Measurements from ENCODE around the gene AVPR2.

Gene AVPR2

DNA sequence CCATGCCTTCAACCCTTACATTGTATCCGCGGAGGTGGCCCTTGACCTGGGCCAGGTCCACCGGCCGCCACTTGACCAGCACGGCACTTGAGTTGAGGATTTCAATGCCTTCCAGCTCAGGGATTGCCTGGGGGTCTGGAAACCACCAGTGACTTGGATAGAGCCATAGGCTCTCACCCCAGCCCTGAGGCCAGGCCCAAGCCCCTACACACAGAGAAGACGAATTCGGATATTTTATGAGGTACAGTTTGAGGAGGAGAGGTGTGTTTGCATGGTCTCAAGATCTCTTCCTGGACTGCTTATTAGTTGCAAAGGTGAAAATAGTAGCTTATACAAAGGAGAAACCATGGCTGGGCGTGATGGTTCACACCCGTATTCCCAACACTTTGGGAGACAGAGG, 38.8 kb upstream of the AVPR2 start:
- H3K4me3 ChIP-seq (ENCODE audit: low read depth, low read length), result no peak overlapping the region
- no peak for DNase-seq (ENCODE audit: low read depth)
- no peak for TF ChIP-seq POLR2A (IDR thresholded peaks at IDR 0.05; ENCODE audit: extremely low read depth, insufficient read length)
- TF ChIP-seq, protein P1, sequence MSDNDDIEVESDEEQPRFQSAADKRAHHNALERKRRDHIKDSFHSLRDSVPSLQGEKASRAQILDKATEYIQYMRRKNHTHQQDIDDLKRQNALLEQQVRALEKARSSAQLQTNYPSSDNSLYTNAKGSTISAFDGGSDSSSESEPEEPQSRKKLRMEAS (IDR thresholded peaks at IDR 0.05; ENCODE audit: low read depth, low read length), result no peak
- no peak for TF ChIP-seq MYC (IDR thresholded peaks at IDR 0.05; ENCODE audit: low read depth, low read length)
- TF ChIP-seq, protein P2, sequence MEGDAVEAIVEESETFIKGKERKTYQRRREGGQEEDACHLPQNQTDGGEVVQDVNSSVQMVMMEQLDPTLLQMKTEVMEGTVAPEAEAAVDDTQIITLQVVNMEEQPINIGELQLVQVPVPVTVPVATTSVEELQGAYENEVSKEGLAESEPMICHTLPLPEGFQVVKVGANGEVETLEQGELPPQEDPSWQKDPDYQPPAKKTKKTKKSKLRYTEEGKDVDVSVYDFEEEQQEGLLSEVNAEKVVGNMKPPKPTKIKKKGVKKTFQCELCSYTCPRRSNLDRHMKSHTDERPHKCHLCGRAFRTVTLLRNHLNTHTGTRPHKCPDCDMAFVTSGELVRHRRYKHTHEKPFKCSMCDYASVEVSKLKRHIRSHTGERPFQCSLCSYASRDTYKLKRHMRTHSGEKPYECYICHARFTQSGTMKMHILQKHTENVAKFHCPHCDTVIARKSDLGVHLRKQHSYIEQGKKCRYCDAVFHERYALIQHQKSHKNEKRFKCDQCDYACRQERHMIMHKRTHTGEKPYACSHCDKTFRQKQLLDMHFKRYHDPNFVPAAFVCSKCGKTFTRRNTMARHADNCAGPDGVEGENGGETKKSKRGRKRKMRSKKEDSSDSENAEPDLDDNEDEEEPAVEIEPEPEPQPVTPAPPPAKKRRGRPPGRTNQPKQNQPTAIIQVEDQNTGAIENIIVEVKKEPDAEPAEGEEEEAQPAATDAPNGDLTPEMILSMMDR (IDR thresholded peaks at IDR 0.05; ENCODE audit: low read depth, low read length), result no peak

DNA sequence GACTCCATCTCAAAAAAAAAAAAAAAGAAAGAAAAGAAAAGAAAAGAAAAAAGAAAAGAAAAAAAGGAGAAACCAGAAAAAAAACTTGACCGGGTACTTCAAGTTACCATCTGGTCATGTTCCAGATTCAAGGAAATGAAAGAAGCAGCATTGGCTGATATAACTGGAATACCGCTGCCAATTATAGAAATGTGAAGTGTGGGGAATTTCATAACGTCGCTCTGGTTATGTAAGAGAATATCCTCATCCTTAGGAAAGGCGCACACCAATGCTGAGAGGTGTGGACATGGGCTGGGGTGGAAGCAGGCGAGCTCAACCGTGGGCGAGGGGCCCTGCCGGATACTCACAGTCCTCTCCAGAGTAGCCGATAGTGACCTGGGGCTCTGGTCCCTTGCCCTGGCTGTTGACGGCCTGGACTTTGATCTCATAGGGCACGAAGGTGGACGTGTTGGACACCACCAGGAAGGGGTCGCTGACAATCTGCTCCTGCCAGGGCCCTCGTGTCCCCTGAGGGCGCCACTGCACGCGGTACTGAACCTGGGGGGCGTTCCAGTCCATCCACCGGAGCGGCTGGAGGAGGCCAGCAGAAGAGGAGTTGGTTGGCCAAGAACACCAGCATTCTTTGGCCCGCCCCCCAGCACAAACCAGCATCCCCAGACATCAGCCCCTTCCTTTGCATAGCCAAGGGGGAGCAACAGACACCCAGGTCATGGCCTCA, 38.0 kb upstream of the AVPR2 start:
- TF ChIP-seq POLR2A (IDR thresholded peaks at IDR 0.05; ENCODE audit: extremely low read depth, insufficient read length) (no peak), MYC (IDR thresholded peaks at IDR 0.05; ENCODE audit: low read depth, low read length) (no peak)
- DNase-seq (ENCODE audit: low read depth), result no peak
- H3K4me3 ChIP-seq (ENCODE audit: low read depth, low read length), result no peak overlapping the region

DNA sequence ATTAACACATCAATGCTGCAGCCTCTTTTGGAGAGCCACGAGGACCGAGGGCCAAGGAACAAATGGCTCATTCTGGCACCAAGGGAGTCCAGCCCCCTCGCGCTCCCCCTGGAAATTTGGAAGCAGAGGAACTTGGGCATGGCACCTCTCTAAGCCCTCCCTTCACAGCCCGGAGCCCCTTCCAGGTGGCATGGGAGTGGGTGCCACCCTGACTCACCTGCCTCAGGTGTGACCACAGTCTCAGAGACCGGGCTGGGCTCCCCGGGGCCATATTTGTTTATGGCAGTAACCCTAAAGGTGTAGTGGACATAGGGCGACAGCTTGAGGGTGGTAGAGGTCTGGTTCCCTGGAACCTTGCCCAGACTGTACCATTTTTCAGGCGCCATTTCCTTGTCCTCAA, 37.3 kb upstream of the AVPR2 start:
- TF ChIP-seq, protein P2 (IDR thresholded peaks at IDR 0.05; ENCODE audit: low read depth, low read length), result no peak
- TF ChIP-seq, protein P1 (IDR thresholded peaks at IDR 0.05; ENCODE audit: low read depth, low read length), result no peak
- TF ChIP-seq POLR2A (IDR thresholded peaks at IDR 0.05; ENCODE audit: extremely low read depth, insufficient read length), result no peak
- H3K4me3 ChIP-seq (ENCODE audit: low read depth, low read length), result no peak overlapping the region
- DNase-seq (ENCODE audit: low read depth), result no peak

DNA sequence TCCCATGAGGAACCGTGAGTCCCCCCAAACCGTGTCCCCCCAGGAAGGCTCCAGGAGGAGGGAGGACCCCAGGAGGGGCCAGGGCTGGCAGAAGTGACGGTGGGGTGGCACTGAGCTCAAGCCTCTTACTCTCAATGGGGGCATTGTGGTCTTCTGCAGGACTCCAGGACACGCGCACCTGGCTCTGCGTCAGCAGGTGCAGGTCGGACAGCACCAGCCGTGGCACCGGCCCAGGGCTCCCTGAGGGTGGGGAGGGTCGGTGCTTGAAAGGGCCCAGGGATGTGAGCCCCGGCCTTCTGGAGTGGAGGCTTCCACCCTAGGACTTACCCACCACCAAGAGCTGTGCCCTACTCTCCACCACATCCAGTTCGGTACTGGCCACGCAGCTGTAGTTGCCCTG, 36.8 kb upstream of the AVPR2 start:
- H3K4me3 ChIP-seq (ENCODE audit: low read depth, low read length), result no peak overlapping the region
- no peak for DNase-seq (ENCODE audit: low read depth)
- TF ChIP-seq, protein P1 (IDR thresholded peaks at IDR 0.05; ENCODE audit: low read depth, low read length), result no peak
- TF ChIP-seq, protein P2 (IDR thresholded peaks at IDR 0.05; ENCODE audit: low read depth, low read length), result no peak
- TF ChIP-seq POLR2A (IDR thresholded peaks at IDR 0.05; ENCODE audit: extremely low read depth, insufficient read length), result no peak
- no peak for TF ChIP-seq MYC (IDR thresholded peaks at IDR 0.05; ENCODE audit: low read depth, low read length)

DNA sequence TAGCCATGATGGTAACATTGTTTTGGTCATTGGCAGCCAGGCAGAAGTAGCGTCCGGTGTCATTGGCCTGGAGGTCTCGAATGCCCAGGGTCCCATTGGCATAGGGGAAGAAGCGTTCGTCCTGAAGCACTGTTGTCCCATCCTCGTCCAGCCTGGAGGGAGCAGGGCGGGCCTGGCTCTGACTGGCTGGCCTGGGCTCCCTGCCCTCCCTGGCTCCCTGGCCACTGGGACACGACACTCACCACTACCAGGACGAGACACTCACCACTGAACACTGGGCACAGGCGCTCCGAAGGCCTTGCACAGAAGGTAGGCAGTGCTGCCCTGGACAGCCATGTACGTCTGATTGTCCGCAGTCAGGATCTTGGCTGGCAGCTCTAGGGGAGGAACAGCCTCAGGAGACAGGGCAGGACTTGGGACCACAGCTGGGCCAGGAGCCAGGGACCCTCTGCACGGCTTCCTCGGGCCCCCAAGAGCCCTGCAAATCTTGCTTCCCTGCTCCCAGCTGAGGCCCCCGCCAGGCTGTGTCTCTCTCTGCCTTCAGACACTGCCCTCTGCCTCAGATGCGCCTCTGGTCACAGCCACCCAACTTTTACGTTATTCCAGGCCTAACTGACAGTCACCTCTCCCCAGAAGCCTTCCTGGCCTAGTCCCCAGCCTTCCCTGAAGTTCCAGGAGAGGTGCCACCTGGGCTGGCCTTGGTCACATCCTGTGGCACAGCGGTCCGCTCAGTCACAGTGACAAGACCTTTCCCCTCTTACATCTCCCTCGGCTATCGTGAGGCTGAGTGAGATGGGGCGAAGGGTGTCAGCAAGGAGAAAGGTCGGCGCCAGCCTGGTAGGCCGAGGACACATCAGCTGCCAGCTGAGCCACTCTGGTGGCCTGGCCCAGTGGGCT, 35.6 kb upstream of the AVPR2 start:
- TF ChIP-seq POLR2A (IDR thresholded peaks at IDR 0.05; ENCODE audit: extremely low read depth, insufficient read length) (no peak), MYC (IDR thresholded peaks at IDR 0.05; ENCODE audit: low read depth, low read length) (no peak)
- TF ChIP-seq, protein P2 (IDR thresholded peaks at IDR 0.05; ENCODE audit: low read depth, low read length), result no peak
- TF ChIP-seq, protein P1 (IDR thresholded peaks at IDR 0.05; ENCODE audit: low read depth, low read length), result no peak
- no peak for DNase-seq (ENCODE audit: low read depth)
- no peak overlapping the region for H3K4me3 ChIP-seq (ENCODE audit: low read depth, low read length)
